WTC11 (cell line): ENCODE data around the gene LCAT. TPM values are rescaled to one million over a fixed set of nuclear protein-coding genes. Genes with fewer than 3 reads are reported as not detected.

ENCODE experiments used
- ATAC-seq: fragments of 200-7000 bp; cut with Tn5 transposase; 2 replicates; pipeline ENCODE4 v1.10.0; 2021; ENCODE audit warnings: mild to moderate bottlenecking, moderate library complexity
- CTCF ChIA-PET: fragments of 300-600 bp; sonication (Branson Sonifier 250); formaldehyde crosslinking; loops from one replicate; lab custom pipeline; 2021; ENCODE audit warnings: antibody characterized with exemption; lab: Charles Lee
- POLR2A ChIA-PET: fragments of 350-600 bp; sonication (Branson Sonifier 250); formaldehyde crosslinking; loops from one replicate; lab custom pipeline; 2021; ENCODE audit warnings: antibody characterized with exemption; lab: Charles Lee
- DNase-seq: peaks from one replicate; pipeline ENCODE4 v3.0.0; 2021; ENCODE audit warnings: low spot score
- H3K27ac Mint-ChIP-seq: 2 replicates; pipeline ENCODE4 v1.8.0; 2021; ENCODE audit warnings: mixed read lengths
- H3K27me3 Mint-ChIP-seq: 2 replicates; pipeline ENCODE4 v1.8.0; 2021; ENCODE audit warnings: low read depth, mild to moderate bottlenecking, moderate library complexity, mixed read lengths
- H3K36me3 Mint-ChIP-seq: 2 replicates; pipeline ENCODE4 v1.8.0; 2021; ENCODE audit warnings: mixed read lengths
- H3K4me1 Mint-ChIP-seq: 2 replicates; pipeline ENCODE4 v1.8.0; 2022; ENCODE audit warnings: mixed read lengths
- H3K4me3 Mint-ChIP-seq: 2 replicates; pipeline ENCODE4 v1.8.0; 2021; ENCODE audit warnings: mild to moderate bottlenecking, moderate library complexity, mixed read lengths
- H3K9me3 Mint-ChIP-seq: 2 replicates; pipeline ENCODE4 v1.8.0; 2021; ENCODE audit warnings: mixed read lengths
- CREB1 ChIP-seq: sonication (generic); formaldehyde crosslinking; IDR thresholded peaks from 2 replicates; pipeline ENCODE4 v1.8.0; 2023; ENCODE audit warnings: mild to moderate bottlenecking, missing genetic modification reagents
- CREM ChIP-seq: sonication (generic); formaldehyde crosslinking; IDR thresholded peaks from 2 replicates; pipeline ENCODE4 v1.8.1; 2022; ENCODE audit warnings: mild to moderate bottlenecking, missing genetic modification reagents, moderate library complexity
- ETV6 ChIP-seq: sonication (generic); formaldehyde crosslinking; IDR thresholded peaks from 2 replicates; pipeline ENCODE4 v1.8.1; 2022; ENCODE audit warnings: mild to moderate bottlenecking, missing genetic modification reagents
- FOXP1 ChIP-seq: sonication (generic); formaldehyde crosslinking; IDR thresholded peaks from 2 replicates; pipeline ENCODE4 v1.8.0; 2022; ENCODE audit warnings: missing genetic modification reagents, mild to moderate bottlenecking, moderate library complexity, borderline replicate concordance
- GABPB1 ChIP-seq: sonication (generic); formaldehyde crosslinking; IDR thresholded peaks from 2 replicates; pipeline ENCODE4 v1.8.1; 2023; ENCODE audit warnings: mild to moderate bottlenecking, missing genetic modification reagents
- GTF2I ChIP-seq: fragments of 250-450 bp; sonication (Bioruptor Pico); conservative IDR thresholded peaks from 2 replicates; pipeline ENCODE4 v1.4.0; 2021; ENCODE audit warnings: mild to moderate bottlenecking
- MXD4 ChIP-seq: fragments of 250-450 bp; sonication (Bioruptor Pico); IDR thresholded peaks from 2 replicates; pipeline ENCODE4 v1.8.0; 2021; ENCODE audit warnings: mild to moderate bottlenecking, moderate library complexity, borderline replicate concordance
- NR3C1 ChIP-seq: sonication (generic); formaldehyde crosslinking; conservative IDR thresholded peaks from 2 replicates; pipeline ENCODE4 v1.8.1; 2023; ENCODE audit warnings: low read depth, mild to moderate bottlenecking, missing genetic modification reagents
- OVOL2 ChIP-seq: fragments of 250-450 bp; sonication (Bioruptor Pico); IDR thresholded peaks from 2 replicates; pipeline ENCODE4 v1.9.0; 2021; ENCODE audit warnings: mild to moderate bottlenecking, borderline replicate concordance
- RELA ChIP-seq: sonication (generic); formaldehyde crosslinking; IDR thresholded peaks from 2 replicates; pipeline ENCODE4 v1.8.1; 2022; ENCODE audit warnings: missing genetic modification reagents, mild to moderate bottlenecking, borderline replicate concordance
- TEAD4 ChIP-seq: sonication (generic); formaldehyde crosslinking; IDR thresholded peaks from 2 replicates; pipeline ENCODE4 v1.8.0; 2022; ENCODE audit warnings: mild to moderate bottlenecking, missing genetic modification reagents
- ZNF121 ChIP-seq: sonication (generic); formaldehyde crosslinking; IDR thresholded peaks from 2 replicates; pipeline ENCODE4 v1.8.0; 2023; ENCODE audit warnings: missing genetic modification reagents
- ZNF263 ChIP-seq: sonication (generic); formaldehyde crosslinking; IDR thresholded peaks from 2 replicates; pipeline ENCODE4 v1.8.1; 2022; ENCODE audit warnings: low read depth, mild to moderate bottlenecking, moderate library complexity, missing genetic modification reagents
- ZNF317 ChIP-seq: sonication (generic); formaldehyde crosslinking; IDR thresholded peaks from 2 replicates; pipeline ENCODE4 v1.8.1; 2023; ENCODE audit warnings: low read depth, mild to moderate bottlenecking, moderate library complexity, missing genetic modification reagents, borderline replicate concordance
- ZNF416 ChIP-seq: fragments of 250-450 bp; sonication (Bioruptor Pico); IDR thresholded peaks from 2 replicates; pipeline ENCODE4 v1.9.0; 2021; ENCODE audit warnings: mild to moderate bottlenecking, inconsistent platforms
- total RNA-seq: library from RNA; stranded (reverse); gene quantifications from 3 replicates; pipeline ENCODE4 v1.2.3, GENCODE V29; 2021
- TF ChIP-seq, protein P1 (sequence below): sonication (generic); formaldehyde crosslinking; IDR thresholded peaks from 2 replicates; pipeline ENCODE4 v1.8.1; 2023; ENCODE audit warnings: mild to moderate bottlenecking, missing genetic modification reagents
- TF ChIP-seq, protein P2 (sequence below): sonication (generic); formaldehyde crosslinking; IDR thresholded peaks from 2 replicates; pipeline ENCODE4 v1.8.0; 2022; ENCODE audit warnings: mild to moderate bottlenecking, missing genetic modification reagents
- TF ChIP-seq, protein P3 (sequence below): sonication (generic); formaldehyde crosslinking; IDR thresholded peaks from 2 replicates; pipeline ENCODE4 v1.8.1; 2022; ENCODE audit warnings: low read depth, mild to moderate bottlenecking, moderate library complexity, missing genetic modification reagents, borderline replicate concordance
- TF ChIP-seq, protein P4 (sequence below): sonication (generic); formaldehyde crosslinking; IDR thresholded peaks from 2 replicates; pipeline ENCODE4 v1.8.1; 2022; ENCODE audit warnings: missing genetic modification reagents, borderline replicate concordance
- TF ChIP-seq, protein P5 (sequence below): sonication (generic); formaldehyde crosslinking; IDR thresholded peaks from 2 replicates; pipeline ENCODE4 v1.8.0; 2022; ENCODE audit warnings: mild to moderate bottlenecking, missing genetic modification reagents

Gene LCAT
- total RNA-seq, 1 experiment from 2014 or later: 38.3 TPM

DNA sequence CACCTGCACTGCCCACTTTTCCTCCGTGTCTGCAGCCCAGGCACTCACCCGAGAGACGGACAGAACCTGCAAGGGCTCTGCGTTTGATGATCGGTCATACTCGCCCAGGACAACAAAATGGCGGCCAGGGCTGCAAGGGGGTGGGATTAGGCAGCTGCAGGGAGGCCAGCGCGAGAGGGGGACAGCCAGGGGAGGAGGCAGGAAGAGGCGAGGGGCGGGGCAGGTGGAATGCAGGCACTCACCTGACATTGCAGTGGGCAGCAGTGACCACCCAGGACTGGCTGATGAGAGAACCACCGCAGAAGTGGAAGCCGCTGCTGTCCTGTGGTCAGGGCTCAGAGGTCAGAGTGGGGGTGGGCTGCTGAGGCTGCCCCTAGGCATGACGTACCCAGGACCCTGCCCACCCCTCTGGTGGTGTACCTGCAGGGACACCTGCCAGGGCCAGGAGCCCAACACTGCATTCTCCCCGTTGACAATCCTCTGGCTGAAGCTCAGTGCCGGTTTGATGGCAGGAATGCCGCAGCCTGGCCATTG, 13.2 kb downstream of the LCAT start:
- H3K9me3 Mint-ChIP-seq: no peaks in the 10 kb centered on the region
- no peak for TF ChIP-seq MXD4 (CRISPR knock-in tag)
- TF ChIP-seq ZNF317: no peak
- no peak for TF ChIP-seq ZNF263 (CRISPR knock-in tag)
- TF ChIP-seq, protein P1, sequence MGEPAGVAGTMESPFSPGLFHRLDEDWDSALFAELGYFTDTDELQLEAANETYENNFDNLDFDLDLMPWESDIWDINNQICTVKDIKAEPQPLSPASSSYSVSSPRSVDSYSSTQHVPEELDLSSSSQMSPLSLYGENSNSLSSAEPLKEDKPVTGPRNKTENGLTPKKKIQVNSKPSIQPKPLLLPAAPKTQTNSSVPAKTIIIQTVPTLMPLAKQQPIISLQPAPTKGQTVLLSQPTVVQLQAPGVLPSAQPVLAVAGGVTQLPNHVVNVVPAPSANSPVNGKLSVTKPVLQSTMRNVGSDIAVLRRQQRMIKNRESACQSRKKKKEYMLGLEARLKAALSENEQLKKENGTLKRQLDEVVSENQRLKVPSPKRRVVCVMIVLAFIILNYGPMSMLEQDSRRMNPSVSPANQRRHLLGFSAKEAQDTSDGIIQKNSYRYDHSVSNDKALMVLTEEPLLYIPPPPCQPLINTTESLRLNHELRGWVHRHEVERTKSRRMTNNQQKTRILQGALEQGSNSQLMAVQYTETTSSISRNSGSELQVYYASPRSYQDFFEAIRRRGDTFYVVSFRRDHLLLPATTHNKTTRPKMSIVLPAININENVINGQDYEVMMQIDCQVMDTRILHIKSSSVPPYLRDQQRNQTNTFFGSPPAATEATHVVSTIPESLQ (CRISPR knock-in tag): no peak
- no peak for TF ChIP-seq RELA
- TF ChIP-seq CREB1 (CRISPR knock-in tag): no peak
- TF ChIP-seq, protein P2, sequence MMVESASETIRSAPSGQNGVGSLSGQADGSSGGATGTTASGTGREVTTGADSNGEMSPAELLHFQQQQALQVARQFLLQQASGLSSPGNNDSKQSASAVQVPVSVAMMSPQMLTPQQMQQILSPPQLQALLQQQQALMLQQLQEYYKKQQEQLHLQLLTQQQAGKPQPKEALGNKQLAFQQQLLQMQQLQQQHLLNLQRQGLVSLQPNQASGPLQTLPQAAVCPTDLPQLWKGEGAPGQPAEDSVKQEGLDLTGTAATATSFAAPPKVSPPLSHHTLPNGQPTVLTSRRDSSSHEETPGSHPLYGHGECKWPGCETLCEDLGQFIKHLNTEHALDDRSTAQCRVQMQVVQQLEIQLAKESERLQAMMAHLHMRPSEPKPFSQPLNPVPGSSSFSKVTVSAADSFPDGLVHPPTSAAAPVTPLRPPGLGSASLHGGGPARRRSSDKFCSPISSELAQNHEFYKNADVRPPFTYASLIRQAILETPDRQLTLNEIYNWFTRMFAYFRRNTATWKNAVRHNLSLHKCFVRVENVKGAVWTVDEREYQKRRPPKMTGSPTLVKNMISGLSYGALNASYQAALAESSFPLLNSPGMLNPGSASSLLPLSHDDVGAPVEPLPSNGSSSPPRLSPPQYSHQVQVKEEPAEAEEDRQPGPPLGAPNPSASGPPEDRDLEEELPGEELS (CRISPR knock-in tag): no peak
- TF ChIP-seq OVOL2 (CRISPR knock-in tag): no peak
- no peak for TF ChIP-seq ZNF416 (CRISPR knock-in tag)
- no peak for TF ChIP-seq TEAD4 (CRISPR knock-in tag)
- TF ChIP-seq, protein P3, sequence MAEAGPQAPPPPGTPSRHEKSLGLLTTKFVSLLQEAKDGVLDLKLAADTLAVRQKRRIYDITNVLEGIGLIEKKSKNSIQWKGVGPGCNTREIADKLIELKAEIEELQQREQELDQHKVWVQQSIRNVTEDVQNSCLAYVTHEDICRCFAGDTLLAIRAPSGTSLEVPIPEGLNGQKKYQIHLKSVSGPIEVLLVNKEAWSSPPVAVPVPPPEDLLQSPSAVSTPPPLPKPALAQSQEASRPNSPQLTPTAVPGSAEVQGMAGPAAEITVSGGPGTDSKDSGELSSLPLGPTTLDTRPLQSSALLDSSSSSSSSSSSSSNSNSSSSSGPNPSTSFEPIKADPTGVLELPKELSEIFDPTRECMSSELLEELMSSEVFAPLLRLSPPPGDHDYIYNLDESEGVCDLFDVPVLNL (CRISPR knock-in tag): no peak
- no peak overlapping the region for H3K4me3 Mint-ChIP-seq
- ATAC-seq (no peak), DNase-seq (no peak)
- H3K27me3 Mint-ChIP-seq: no peaks in the 10 kb centered on the region
- peaks cover 26% of the 10 kb centered on the region for H3K4me1 Mint-ChIP-seq
- CTCF ChIA-PET: interaction anchor here (1.4 to 9.2 kb wide), 2 partner anchors 47 to 114 kb away, joined by 7 to 144 read pairs; partner anchors contain the start of gene NRN1L
- POLR2A ChIA-PET: no interaction called here
- H3K36me3 Mint-ChIP-seq: peaks cover 4% of the 10 kb centered on the region
- H3K27ac Mint-ChIP-seq: no peak overlapping the region

DNA sequence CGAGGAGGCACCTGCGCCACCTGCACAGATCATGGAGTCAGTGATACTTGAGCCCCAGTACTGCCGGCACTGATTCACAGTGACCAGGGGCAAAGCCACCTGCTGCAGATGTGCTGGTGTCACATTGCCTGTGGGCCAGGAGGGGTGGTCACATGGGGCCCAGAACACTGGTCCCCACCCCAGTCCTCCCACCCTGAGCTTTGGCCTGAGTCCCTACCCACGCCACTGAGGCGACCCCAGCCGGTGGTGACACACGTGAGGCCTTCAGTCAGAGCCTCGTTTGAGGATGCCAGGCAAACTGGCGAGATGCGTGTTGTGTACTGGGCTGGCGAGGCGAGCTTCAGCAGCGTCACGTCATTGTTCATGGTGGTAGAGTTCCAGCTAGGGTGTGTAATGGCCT, 13.7 kb downstream of the LCAT start:
- no peak overlapping the region for H3K4me3 Mint-ChIP-seq
- CTCF ChIA-PET: interaction anchor here (1.4 to 9.2 kb wide), 2 partner anchors 46 to 113 kb away, joined by 7 to 144 read pairs; partner anchors contain the start of gene NRN1L
- DNase-seq (no peak), ATAC-seq (no peak)
- no peaks in the 10 kb centered on the region for H3K9me3 Mint-ChIP-seq
- H3K27me3 Mint-ChIP-seq: no peaks in the 10 kb centered on the region
- H3K27ac Mint-ChIP-seq: no peak overlapping the region
- TF ChIP-seq GTF2I (CRISPR knock-in tag) (no peak), RELA (no peak), NR3C1 (CRISPR knock-in tag) (no peak), GABPB1 (CRISPR knock-in tag) (no peak), CREM (CRISPR knock-in tag) (no peak)
- peaks cover 4% of the 10 kb centered on the region for H3K36me3 Mint-ChIP-seq
- H3K4me1 Mint-ChIP-seq: peaks cover 28% of the 10 kb centered on the region
- POLR2A ChIA-PET: no interaction called here

DNA sequence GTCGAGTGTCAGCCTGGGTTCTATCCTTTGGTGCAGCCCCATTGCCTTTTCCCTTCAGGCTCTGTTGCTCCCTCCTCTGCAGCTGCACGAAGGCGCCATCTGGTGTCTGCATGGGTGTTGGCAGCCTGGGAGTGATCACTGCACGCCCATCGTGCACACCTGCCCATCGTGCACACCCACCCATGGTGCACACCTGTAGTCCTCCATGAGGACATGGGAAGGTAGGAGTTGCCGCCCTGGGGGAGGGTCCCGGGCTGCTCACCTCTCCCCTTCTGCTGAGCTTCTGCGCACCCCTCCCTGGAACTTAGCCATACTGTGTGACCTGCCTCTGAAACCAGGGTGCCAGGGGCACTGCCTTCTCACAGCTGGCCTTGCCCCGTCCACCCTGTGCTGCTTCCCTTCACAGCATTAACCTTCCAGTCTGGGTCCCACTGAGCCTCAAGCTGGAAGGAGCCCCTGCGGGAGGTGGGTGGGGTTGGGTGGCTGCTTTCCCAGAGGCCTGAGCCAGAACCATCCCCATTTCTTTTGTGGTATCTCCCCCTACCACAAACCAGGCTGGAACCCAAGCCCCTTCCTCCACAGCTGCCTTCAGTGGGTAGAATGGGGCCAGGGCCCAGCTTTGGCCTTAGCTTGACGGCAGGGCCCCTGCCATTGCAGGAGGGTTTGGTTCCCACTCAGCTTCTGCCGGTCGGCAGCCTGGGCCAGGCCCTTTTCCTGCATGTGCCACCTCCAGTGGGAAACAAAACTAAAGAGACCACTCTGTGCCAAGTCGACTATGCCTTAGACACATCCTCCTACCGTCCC, 15.2 kb downstream of the LCAT start:
- POLR2A ChIA-PET: interaction anchor here (0.9 to 1.1 kb wide), 2 partner anchors 11 to 45 kb away, joined by 3 to 6 read pairs; partner anchors contain the start of gene NRN1L
- no peak for TF ChIP-seq ZNF121
- TF ChIP-seq FOXP1 (CRISPR knock-in tag): no peak
- TF ChIP-seq, protein P4, sequence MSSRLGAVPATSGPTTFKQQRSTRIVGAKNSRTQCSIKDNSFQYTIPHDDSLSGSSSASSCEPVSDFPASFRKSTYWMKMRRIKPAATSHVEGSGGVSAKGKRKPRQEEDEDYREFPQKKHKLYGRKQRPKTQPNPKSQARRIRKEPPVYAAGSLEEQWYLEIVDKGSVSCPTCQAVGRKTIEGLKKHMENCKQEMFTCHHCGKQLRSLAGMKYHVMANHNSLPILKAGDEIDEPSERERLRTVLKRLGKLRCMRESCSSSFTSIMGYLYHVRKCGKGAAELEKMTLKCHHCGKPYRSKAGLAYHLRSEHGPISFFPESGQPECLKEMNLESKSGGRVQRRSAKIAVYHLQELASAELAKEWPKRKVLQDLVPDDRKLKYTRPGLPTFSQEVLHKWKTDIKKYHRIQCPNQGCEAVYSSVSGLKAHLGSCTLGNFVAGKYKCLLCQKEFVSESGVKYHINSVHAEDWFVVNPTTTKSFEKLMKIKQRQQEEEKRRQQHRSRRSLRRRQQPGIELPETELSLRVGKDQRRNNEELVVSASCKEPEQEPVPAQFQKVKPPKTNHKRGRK: no peak
- TF ChIP-seq, protein P3 (CRISPR knock-in tag): no peak
- TF ChIP-seq, protein P5, sequence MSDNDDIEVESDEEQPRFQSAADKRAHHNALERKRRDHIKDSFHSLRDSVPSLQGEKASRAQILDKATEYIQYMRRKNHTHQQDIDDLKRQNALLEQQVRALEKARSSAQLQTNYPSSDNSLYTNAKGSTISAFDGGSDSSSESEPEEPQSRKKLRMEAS (CRISPR knock-in tag): no peak
- peak; percentile 15; the same call in 1 of the 2 replicates for TF ChIP-seq ETV6 (CRISPR knock-in tag)

More for the DNA sequence above, 15.2 kb downstream of the LCAT start:
- peaks cover 3% of the 10 kb centered on the region for H3K36me3 Mint-ChIP-seq
- H3K27ac Mint-ChIP-seq: no peak overlapping the region
- DNase-seq (peak; percentile 88), ATAC-seq (peak; percentile 81)
- peaks cover 15% of the 10 kb centered on the region for H3K4me1 Mint-ChIP-seq
- H3K4me3 Mint-ChIP-seq: no peak overlapping the region
- no peaks in the 10 kb centered on the region for H3K27me3 Mint-ChIP-seq
- H3K9me3 Mint-ChIP-seq: no peaks in the 10 kb centered on the region
- CTCF ChIA-PET: interaction anchor here (0.6 to 9.2 kb wide), 12 partner anchors 13 to 1154 kb away, joined by 3 to 144 read pairs (median 3); partner anchors contain the start of gene NRN1L
